ENCODE results near the gene GRIK3.
A peak's percentile ranks its signal among the peaks of the same experiment; 100 is the strongest.

The GRIK3 gene

DNA sequence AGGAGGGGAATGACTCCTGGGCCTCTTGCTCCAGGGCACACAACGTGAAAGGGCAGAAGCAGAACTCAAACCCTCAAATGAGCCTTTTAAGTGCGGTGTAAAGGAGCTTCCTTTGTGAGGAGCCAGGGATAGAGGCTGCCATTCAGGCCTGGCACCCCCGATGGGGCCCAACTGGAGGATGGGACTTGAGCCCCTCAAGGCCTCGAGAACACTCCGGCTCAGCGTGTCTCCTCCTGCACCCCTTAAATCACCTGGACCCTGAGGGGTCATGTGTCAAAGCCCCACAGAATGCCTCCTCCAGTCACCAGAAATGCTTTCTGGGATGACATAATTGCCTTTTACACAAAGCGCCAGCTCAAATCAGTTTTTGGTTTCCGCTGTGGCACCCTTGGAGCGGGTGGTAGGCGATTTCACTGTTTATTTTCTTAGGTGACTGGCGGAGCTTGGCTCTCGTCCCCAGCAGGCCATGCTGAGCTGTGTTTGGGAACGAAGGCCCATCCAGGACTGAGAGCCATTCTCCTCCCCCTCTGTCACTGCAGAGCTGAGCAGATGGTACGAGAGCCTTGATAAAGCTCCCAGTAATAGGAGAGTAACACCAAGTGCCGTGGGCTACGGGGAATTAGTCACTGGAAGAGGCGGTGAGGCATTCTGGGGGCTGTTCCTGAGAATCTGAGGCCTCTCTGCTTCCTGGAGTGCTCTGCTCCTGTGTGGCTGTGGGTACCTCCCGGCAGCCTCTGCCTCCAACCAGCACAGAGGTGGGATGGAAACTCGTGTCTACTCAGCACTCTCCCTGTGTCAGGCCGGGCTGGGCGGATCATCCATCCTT lies 163.0 kb downstream of the GRIK3 start:
- DNase-seq: peak; percentile 51

- DNase-seq: no peak
These were observed 164.5 kb downstream of the GRIK3 start for GRCh38 chr1:36869826-36870225.

DNA sequence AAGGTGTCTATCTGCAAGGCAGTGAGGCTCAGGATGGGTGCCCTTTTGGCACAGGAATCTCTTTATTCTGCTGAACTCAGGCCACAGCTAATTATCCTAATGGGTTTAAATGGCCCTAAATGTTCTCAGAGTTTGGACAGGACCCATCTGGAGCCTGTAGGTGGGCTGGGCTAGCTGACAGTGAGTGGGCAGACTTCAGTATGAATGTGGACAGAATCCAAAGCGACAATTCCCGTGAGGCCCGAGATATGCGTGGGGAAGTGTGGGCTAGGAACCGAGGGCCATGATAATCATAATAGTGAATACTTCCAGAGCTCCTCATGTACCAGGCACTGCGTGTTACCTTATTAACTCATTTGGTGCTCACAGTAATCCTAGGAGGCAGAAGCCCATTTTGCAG lies 165.3 kb downstream of the GRIK3 start:
- no peak for DNase-seq

GRCh38 chr1:36867575-36867974 lies 166.7 kb downstream of the GRIK3 start:
- no peak for DNase-seq

- DNase-seq: no peak
These were observed 168.0 kb downstream of the GRIK3 start for GRCh38 chr1:36866169-36866814.

- DNase-seq: no peak
These were observed 168.8 kb downstream of the GRIK3 start for GRCh38 chr1:36865602-36865900.

- no peak for DNase-seq
These were observed 169.3 kb downstream of the GRIK3 start for GRCh38 chr1:36864823-36865601.

DNA sequence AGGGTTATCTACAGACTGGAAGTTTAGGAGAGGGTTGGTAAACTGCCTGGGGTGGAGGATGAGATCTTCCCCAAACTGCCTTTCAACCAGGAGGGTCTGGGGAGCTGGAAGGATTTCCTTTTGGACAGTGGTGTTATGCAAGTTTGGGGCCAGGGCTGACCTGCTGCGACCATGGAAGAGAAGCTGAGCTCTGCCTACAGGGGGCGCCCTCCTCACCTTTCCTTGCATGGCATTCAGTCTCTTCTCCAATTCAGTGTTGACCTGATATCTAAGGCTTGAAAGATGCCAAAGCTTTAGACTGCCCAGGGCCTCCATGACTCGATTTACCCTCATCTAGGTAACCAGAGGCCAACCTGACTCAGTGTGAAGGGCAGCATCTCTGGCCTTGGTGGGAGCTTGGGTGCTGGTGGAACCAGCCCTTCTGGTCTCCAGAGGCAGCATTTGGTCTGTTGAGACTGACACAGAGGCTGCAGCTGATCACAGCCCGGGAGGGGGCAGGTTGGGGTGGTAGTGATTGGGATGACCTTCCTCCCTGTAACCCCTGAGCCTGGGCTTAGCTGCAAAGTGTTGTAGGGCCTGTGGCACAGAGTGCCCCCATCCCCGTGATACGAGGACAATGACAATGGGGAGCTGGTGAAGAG lies 170.0 kb downstream of the GRIK3 start:
- no peak for DNase-seq

GRCh38 chr1:36863500-36863899 lies 170.8 kb downstream of the GRIK3 start:
- DNase-seq: no peak

DNA sequence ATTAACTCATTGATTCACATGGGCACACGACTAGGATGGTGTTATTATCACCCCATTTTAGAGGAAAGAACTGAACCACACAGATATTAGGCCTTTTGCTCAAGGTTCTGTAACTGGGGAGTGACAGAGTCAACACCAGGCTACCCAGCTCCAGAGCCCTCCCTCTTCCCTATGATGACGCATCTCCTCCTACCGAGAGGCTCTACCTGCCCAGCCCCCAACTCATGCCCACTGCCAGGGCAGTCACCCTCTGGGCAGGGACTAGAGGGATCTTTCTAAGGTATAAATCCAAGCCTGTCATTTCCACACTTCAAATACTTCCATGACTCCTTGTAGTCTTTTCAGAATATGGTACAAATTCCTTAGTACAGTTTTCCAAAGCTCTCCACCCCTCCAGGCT lies 171.3 kb downstream of the GRIK3 start:
- DNase-seq: no peak

DNA sequence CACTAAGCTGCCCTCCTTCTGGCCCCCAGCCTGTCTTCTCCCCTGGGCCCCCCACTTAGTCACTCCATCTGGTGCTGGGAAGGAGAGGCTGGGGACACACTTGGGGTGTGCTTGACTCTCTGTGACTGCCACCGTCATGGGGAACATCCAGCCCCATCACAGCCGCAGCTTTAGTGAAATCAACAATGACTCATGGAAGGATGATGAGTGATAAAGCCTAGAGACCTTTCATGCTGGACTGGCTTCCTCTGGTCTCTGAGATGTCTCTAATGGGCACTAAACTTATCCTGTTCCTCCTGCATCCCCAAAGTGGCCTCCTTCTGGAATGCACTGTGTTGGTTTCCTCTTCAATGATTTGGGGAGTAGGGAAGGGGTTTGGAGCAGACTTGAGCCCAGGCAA lies 172.9 kb downstream of the GRIK3 start:
- DNase-seq: no peak

DNA sequence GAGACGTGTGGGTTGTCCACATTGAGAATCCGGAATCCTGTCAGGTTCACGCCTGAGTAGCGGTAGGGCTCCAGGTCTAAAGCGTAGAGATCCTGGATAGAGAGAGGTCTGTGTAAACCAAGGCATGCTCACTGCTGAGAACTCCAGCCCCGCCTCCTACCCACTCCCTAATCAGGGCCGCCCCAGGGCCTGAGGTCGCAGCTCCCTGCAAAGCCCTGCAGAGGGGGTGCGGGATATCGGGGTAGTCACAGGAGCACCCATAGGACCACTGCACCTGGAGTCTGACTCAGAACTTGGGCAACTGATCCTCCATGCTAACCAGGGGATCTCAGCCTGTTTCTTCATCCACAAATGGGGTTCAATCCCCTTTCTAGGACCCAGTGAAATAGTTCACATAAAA lies 174.4 kb downstream of the GRIK3 start:
- DNase-seq: no peak

GRCh38 chr1:36858981-36859380 lies 175.3 kb downstream of the GRIK3 start:
- no peak for DNase-seq

DNA sequence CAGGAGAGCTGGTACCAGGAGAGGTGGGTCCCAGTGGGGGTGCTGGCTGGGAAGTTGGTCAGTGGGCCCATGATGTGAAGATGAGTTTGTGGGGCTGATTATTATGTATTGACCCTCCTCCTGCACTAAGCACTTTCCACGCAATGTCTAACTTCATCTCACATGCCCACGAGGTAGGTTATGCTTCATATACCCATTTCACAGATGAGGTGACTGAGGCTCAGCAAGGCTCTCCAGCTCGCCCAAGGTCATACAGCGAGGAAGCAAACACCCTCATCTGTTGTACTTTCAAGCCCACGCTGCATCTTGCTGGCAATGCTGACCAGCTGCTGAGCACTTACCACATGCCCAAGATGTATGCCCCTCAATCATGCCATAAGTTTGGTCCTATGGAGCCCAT lies 175.8 kb downstream of the GRIK3 start:
- no peak for DNase-seq

- DNase-seq: no peak
These were observed 176.6 kb downstream of the GRIK3 start for GRCh38 chr1:36857754-36858153.

GRCh38 chr1:36855699-36856494 lies 178.4 kb downstream of the GRIK3 start:
- DNase-seq: no peak

DNA sequence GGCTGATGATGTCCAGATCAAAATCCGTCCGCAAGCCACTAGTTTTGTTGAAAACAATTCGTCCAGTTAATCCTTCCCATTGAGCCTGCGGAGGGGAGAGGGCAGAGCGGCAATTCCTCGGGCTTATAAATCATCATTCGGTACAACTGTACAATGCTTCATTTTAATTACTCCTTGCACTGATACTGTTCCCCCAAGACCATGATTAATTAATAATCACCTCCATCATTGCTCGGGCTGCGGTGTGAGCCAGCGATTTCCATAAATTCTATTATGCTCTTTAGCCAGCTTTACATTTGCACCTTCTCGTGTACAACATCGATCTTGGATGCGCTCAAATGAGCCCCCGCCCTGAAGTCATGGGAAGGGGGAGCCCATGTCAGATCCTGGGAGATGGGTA lies 180.7 kb downstream of the GRIK3 start:
- DNase-seq: no peak

GRCh38 chr1:36852586-36852985 lies 181.7 kb downstream of the GRIK3 start:
- DNase-seq: no peak

DNA sequence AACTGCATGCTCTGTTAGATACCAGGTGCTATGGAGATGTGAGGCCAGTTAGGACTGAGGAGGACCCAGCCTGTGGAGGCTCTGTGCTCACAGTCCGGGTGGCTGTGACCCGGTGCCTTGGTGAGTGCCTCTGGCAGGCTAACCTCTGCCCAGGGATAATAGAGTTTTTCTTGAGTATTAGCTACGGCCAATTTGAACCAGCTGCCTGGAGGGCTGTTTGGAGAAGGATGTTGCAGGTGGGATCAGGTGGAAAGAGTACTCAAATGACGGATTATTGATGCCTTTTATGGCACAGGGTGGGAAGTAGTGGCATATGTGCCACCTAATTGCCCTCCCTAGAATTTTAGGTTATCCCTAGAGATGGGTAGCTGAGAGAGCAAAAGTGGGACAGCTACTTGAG lies 182.7 kb downstream of the GRIK3 start:
- no peak for DNase-seq

DNA sequence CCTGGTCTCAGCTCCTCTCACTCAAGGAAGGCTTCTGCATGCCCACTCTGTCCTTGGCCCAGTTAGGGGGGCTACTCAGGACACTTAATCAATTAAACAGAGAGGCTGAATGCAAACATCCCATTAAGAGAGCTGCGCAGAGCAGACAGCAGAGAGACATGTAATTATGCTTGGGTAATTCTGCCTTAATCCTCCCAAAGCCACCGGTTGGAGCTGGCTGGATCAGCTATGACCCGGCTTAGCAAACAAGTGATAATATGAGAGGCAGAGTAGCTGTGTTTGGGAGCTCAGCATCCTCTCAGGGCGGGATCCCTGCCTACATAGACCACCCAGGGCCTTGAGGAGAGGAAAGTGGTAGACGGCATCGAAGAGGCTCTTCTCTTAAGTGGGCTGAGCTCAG lies 183.2 kb downstream of the GRIK3 start:
- DNase-seq: no peak

GRCh38 chr1:36849956-36850355 lies 184.4 kb downstream of the GRIK3 start:
- no peak for DNase-seq

GRCh38 chr1:36847761-36848160 lies 186.6 kb downstream of the GRIK3 start:
- no peak for DNase-seq

- DNase-seq: no peak
These were observed 187.1 kb downstream of the GRIK3 start for GRCh38 chr1:36847186-36847585.
